Dermis microvascular lymphatic vessel endothelial cell (primary cell): ENCODE results near the gene SPOCK1. TPM values are rescaled to one million over a fixed set of nuclear protein-coding genes. Genes with fewer than 3 reads are reported as not detected.

ENCODE experiments used
- DNase-seq, 2 donors: peaks; one replicate each; pipeline versions ENCODE4 v3.0.0 to v3.0.0-alpha.2; 2010; ENCODE audit warnings: low read depth in 2 of 2
- total RNA-seq: library from RNA; depleted of rRNA; stranded (reverse); fragments of >200 nt; gene quantifications from 2 replicates; pipeline ENCODE4 v1.2.1, GENCODE V29; 2014

Gene SPOCK1
- total RNA-seq, 1 donor from 2014 or later, result 1.3 TPM

DNA sequence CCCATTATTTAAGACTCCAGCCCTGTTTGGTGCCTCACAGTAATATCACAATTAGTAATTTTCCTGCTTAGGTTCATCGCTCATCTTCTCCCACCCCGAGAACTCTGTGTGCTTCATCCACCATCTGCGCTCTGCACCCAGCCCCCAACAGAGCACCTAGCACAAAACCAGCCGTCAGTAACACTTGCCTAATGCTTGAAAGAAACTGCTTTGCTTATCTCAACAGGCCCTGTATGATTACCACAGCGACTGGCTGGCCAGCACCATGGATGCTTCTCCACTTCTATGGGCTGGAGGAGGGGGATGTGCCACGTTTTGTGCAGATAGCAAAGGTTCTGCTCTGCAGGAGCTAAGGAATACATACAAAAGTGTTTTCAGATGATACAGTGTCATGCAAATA is 166.8 kb downstream of the SPOCK1 start:
- DNase-seq, result no peak

DNA sequence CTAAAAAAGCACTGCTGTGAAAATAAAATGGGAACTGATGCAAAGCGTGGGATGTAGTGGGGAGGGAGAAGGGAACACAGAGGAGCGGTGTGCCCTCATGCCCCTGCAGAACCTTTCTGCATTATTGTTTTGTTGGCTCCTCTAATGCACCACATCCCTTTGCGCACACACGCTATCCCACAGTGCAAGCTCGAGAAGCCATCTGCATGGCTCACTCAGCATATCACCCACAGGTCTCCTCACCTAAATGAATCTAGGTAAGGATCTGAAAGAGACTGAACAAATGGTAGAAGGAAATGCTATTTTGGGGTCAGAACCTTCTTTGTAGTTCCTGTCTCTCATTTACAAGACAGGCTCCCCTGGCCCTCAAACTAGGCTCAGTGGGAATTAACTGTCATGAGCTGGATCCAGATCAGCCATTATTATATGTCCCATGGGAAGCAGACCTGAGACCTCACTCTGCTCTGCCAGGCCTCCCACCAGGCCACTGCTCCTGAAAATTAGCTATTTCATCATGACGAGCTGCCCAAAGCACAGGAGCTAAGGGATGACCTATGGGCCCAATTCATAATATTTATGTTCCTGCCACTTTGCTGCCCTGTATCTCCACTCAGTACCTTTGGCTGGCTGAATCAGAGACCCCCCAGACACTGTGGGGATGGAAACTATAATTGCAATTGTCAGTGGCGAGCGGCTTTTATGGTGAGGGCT is 169.4 kb downstream of the SPOCK1 start:
- DNase-seq, result no peak

DNA sequence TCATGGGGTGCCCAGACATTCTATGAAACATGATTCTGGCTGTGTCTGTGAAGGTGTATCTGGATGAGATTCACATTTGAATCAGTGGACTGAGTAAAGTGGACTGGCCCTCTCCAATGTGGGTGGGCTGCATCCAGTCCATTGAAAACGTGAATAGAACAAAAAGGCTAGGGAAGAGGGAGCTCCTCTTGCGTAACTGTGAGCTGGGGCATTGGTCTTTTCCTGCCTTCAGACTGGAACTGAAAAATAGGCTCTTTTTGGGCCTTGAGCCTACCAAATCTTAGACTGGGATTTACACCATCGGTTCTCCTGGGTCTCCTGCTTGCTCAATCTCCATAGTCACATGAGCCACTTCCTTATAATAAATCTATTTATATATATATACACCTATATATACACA is 170.1 kb downstream of the SPOCK1 start:
- no peak for DNase-seq

DNA sequence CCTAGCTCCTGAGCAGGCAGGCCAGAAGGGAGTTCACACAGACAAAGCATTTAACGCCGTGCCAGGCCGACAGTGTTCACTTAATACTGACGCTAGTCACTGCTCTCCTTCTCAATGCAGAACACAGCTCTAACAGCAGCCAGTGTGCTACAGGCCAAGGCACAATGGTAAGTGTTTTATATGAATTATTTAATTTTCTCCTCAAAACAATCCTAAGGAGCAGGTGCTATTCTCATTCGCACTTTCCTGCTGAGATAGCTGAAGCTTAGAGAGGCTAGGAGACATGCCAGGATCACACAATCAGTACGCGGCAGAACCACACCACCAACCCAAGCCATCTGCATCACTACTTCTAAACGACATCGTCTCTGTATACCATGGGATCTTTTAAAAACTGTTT is 170.7 kb downstream of the SPOCK1 start:
- no peak for DNase-seq

DNA sequence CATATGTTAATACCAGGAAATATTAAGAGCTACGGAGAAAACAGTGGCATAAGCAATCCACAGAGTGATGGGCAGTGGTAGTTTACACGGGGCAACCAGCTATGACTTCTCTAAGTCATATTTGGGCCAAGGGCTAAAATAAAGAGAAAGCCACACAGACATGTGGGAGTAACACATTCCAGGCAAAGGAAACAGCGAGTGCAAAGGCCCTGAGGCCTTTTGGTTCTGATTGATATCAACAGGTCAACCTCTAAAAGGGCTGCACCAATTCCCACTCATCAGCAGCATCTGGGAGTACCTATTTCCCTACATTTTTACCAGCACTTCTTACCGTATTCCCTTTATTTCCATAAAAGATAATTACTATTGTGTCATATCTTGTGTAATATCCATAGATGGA is 173.4 kb downstream of the SPOCK1 start:
- no peak for DNase-seq

DNA sequence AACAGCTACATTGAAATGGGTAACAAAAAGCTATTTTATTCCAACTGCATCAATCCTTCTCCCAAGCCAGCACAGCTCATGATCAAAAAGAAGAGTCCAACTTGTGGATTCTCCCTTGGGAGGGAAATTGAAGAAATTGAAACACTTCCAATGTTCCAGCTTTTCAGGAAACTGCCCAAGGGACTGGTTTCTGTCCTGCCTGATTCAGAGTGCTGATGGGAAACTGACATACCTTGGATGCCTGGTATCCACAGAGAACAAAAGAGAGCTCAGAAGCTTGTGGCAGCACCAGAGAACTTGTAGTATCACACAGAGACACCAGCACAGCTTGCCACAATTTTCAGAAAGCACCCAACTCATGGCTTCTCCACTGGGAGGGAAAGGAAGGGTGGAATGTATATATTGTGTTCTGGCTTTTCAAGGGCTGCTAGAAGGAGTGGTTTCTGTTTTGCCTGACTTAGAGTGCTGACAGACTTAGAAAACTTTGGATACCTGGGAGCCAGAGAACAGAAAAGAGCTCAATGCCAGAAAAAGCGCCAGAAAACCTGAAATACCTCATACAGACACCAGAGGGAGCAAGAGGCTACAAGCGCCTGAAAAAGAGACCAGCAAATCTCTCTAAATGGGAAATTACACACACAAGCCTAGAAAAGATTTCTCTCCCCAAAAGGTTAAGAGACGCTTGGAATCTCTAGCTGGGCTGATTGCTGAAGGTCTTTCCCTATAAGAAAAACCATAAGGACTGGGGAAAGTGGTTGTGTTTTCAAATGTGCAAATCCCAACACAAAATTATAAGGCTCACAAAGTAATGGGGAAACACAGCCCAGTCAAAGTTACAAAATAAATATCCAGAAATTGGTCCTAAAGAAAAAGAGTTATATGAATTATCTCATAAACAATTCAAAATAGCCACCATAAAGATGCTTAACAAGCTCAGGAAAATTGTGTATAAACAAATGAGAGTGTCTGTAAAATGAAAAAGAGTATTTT is 178.8 kb downstream of the SPOCK1 start:
- DNase-seq, result peak; percentile 28 to 68

DNA sequence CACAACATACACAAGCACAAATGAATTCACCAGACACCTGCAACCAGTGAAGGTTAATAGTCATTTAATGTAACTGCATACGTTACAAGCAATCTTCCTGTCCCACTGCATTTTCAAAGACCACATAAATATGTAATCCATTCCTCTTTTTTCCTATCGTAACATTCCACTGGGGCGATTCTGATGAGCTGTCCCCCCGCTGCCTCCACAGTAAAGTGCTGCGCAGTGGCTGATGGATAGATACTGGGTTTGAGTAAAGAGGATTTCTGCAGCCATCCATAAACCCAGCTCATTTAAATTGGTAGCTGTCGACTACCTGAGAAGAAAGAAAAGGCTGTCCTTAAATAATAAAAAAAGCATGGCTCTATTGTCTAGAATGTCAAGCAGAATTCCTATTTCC is 181.1 kb downstream of the SPOCK1 start:
- no peak for DNase-seq

DNA sequence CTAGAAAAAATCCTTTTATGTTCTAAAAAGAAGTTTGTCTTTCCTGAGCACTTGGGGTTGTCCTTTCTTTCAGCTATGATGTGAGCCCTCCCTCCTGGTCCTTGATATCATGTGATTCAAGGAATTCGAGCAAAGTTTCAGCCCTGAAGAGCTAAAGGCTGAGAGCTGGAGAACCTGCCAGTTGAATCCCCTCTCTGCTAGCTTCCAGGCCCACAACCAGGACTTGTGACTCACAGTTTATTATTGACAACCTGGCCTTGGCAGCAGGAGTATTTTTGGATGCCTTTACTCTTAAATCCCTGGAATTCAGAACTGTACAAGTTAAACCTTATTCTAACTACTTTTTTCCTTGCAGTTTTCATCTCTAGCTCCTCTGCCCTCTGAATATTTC is 182.8 kb downstream of the SPOCK1 start:
- DNase-seq, result peak in 1 of 2 donors; percentile 39

DNA sequence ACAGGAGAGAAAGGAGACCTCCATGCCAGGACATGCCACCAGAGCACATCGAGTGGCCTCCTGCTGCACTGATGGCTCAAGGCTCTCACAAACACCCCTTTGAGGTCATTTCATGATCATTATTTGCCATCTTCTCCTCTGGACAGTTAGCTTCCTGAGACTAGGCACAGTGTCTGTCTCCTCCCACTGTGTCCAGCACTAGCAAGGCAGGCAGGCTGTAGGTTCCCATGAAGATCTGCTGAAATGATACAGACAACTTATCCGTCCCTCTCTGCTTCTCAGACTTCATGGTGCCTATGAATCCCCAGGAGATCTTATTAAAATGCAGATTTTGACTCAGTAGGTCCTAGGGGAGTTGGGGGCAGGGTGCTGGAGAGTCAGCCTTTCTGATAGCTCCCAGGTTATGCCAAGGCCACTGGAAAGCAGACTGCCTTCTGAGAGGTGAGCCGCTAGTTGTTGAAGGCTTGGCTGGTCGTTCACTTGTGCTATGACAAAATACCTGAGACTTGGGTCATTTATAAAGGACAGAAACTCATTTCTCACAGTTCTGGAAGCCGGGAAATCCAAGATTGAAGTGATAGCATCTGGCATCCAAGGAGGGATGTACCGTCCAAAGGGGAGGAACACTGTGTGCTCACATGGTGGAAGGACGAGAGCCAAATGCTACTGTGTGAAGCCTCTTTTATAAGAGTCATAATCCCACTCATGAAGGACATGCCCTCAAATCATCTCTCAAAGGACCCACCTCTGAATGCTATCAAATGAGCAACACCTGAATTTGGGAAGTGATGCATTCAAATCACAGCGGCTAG is 183.4 kb downstream of the SPOCK1 start:
- DNase-seq, result no peak

DNA sequence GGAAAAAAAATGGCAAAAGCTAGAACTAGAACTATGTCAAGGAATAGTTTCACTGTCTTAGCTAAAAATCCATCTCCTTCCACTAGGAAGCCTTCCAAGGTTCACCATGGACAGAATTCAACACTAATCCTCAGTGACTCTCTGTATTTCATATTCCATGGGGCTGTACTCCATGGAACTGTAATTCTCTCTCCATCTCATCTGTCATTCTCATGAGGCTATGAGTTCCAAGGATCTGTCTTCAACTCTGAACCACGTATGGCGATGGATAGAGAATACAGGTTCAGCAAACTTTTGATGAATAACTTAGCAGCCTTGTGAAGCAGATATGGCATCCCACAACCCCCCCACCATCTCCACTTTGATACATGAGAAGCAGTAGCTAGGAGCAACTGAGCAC is 184.0 kb downstream of the SPOCK1 start:
- no peak for DNase-seq

DNA sequence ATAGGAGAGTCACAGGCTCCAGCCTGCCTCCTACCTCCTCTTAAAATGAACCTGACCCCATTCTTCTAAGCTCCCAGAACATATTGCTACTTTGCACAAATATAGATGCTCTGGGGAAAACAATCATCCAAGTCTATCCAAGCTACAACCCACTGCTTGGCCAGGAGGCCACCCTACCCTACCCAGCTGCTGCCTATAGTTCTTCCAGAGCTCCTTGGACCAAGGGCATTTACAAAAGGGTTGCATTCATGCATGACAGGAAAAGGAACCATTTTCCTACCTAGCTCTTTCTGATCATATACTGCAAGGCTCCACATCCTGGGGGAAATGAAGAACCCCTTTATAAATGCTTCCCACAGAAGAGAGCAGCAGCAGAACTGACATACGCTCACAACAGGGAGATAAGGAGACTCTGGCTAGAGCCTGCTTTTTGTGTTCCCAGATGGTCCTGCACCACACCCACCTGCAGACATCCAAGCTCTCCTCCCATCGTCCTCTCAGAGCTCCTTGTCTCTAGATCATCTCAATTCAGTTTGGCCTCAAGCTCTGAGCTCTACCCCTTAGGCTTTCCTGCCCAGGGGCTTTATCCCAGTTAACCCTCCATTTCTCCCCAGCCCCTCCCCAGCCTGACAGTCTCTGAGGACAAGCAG is 185.5 kb downstream of the SPOCK1 start:
- no peak for DNase-seq

DNA sequence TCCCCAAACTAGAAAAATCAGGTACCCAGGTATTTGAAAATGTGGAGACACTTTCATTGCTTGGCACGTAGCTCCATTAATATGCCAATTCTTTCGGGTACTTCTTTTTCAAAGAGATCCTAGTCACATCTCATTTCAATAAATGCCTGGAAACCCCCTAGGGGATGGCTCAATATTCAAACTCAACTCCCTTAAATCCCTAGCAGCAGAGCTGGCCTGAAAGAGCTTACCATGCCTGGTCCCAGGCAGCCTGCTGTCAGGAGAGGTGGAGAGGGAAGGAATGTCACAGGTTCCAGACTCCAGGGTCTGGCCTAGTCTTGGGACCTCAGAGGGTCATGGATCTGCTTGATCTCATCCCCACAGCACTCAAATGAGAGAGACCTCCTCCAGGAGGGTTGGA is 187.1 kb downstream of the SPOCK1 start:
- no peak for DNase-seq

DNA sequence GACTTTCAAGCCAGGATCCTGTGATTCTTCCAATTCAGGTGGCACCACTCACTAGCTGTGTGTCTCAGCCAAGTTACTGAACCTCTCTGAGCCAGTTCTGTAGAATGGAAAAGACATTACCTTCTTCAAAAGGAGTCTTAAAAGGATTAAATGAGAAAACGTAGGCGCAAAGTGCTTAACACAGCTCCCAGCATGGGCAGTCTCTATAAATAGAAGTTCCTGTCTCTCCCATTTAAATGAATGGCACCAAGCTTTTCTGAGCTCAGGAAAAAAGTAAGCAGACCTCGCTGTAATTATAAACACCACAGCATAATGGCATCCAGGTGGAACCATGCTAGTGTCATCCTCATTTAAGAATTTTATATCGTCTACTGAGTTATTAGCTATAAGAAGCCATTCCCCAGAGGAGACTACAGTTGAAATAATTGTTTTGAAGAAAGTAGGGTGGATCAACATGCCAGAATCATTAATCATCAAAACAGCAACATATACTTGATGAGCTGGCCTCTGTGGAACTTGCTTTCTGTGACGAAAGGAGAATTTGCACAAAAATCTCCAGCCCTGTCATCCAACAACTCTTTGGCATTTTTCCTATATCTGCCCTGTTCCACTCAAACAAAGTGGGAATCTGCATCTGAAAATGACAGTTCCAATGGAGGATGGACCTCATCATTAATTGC is 188.9 kb downstream of the SPOCK1 start:
- DNase-seq, result peak in 1 of 2 donors; percentile 82

DNA sequence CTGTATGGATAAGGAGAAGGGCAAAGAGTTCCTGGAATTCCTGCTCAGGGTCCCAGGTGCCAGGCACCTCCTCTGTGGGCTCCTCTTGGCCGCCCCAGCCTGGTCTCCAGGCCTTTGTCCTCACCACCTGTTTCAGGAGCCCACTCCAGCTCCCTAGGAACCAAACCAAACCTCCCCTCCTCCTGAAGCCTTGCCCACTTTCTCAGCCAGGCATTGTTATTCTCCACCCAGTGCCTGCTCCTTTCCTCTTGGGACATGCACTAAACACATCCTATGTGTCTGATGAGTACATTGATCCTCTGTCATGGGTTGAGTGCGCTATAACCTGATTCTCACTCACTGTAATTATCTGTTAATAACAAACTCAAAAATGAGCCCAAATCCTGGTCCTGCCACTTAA is 189.8 kb downstream of the SPOCK1 start:
- DNase-seq, result no peak

DNA sequence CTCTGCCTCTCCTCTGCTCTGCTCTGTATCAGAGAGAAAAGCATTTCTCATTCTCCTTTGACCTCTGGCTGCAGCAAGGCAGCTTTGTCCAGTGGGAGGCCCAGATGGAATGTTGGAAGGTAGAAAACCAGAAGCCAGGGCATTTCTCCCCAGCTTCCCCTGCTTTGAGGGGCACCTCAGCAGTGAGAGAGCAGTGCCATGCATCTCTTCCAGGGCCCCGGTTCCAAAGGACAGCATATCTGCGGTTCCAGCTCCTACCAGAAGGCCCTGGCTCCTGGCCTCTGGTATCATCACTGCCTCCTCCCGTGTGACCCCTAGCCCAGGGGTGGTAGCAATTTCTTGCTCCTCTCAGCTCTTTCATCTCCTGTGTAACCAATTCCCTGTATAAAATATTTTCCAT is 190.8 kb downstream of the SPOCK1 start:
- DNase-seq, result no peak

DNA sequence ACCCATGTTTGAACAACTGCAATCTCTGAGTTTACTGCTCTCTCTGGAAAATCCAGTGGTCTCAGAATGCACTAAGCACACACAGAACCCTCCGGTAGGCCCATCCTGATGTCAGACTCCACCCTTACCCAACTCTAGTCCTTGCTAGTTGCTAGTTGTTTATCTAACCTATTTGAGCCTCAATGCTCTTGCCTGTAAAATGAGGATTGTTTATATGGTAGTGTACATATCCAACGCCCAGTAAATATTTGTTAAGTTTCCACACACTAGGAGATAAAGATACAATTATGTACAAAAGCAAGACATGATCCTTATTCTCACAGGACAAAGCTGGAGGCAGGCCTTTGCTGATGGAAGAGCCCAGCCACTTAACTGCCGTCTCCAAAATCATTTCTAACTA is 192.2 kb downstream of the SPOCK1 start:
- no peak for DNase-seq

DNA sequence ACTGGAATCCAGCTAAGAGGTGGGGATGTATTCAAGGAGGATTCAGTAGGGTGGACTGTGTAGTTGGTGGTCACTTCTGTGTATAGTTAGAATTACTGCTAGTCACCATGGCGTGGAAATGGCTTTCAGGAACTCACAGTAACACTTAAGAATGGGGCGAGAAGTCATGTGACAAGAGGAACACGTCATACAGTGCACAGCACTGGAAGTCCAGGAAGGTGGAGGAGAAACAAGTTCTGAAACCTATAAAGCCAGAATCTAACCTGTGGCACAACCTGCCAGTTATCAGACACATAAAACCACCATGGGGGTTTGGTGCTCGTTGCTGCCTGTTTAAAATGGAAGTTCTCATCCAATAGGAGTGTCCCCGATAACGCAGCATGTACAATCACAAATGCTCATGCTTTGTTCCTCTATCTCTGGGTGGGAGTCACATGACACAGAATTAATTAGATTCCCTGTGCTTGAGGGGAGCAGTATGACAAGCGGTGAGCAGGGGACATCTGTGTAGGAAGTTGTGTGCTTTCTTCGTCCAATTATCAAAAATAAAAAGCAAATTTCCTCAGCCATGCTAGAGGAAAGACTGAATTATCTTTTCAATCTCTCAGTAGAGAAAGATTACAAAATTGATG is 193.0 kb downstream of the SPOCK1 start:
- no peak for DNase-seq

DNA sequence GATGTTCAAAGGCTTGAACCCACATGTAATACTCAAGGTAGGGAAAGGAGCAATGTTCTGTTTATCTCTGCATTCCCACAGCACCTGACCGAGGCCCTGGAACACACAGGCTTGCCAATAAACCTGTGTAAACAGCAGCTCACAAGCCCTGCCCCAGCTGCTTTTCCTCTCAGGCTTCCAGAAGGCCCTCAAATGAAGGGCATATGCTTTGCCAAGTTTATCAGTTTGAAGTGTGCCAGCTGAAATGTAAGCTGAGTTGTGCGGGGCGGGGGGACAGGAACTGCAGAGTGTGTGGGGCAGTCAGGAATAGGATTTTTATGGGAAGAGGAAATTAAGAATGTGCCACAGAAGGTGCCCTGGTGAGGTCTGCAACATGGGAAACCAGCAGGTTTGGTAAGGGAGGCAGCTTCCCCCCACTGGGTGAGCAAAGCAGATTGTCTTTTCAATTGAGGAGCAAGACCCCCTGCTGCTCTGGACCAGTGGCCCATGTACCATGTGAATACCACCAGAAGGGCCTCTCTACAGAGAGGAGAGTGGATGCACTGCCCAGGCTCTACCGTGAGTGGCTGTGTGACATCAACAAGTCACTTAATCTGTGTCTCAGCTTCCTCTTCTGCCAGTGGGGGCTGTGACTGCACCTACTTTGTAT is 194.8 kb downstream of the SPOCK1 start:
- DNase-seq, result peak in 1 of 2 donors; percentile 82

DNA sequence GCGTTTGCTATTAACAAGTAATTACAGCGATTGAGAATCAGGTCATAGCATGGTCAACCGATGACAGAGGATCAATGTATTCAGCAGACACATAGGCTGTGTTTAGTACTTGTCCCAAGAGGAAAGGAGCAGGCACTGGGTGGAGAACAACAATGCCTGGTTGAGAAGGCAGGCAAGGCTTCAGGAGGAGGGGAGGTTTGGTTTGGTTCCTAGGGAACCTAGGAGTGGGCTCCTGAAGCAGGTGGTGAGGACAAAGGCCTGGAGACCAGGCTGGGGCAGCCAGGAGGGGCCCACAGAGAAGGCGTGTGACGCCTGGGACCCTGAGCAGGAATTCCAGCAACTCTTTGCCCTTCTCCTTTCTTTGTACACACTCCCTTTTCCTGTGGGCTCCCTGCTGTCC is 195.6 kb downstream of the SPOCK1 start:
- DNase-seq, result no peak
